HPDE6-E6E7 (cell line): ENCODE measurements around the gene SPAG9.

Experiments
- DNase-seq: peaks from one replicate; pipeline ENCODE4 v3.0.0; 2011; ENCODE audit warnings: missing footprints; ENCODE audit errors: extremely low spot score

The SPAG9 gene

GRCh38 chr17:50986989-50987660, 133.5 kb downstream of the SPAG9 start:
- DNase-seq, result no peak

GRCh38 chr17:50981279-50981678, 139.4 kb downstream of the SPAG9 start:
- DNase-seq, result no peak

- DNase-seq, result no peak
These were observed 141.1 kb downstream of the SPAG9 start for GRCh38 chr17:50979524-50979927.

GRCh38 chr17:50977487-50978159, 143.0 kb downstream of the SPAG9 start:
- no peak for DNase-seq

DNA sequence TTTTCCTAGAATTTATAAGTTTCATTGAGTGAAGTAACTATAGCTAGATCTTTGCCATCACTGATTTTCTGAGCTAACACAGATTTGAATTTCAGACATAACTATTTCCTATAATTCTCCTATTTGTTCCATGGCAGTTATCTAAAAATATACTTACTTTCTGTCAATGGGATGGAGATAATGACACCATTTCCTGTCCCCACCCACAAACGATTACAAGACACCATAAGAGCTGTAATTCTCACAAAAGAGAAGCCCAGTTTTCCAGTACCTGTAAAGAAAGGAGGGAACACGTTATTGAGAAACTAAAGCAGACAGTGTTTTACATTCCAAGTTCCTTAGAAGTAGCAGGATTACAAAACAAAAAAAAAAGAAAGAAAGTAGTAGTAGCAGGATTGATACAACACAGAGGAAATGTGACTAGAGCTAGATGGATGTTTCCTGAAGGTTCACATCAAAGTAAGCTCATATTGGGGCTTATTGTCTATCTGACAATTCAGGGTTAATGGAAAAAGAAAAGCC, 143.7 kb downstream of the SPAG9 start:
- DNase-seq, result no peak

DNA sequence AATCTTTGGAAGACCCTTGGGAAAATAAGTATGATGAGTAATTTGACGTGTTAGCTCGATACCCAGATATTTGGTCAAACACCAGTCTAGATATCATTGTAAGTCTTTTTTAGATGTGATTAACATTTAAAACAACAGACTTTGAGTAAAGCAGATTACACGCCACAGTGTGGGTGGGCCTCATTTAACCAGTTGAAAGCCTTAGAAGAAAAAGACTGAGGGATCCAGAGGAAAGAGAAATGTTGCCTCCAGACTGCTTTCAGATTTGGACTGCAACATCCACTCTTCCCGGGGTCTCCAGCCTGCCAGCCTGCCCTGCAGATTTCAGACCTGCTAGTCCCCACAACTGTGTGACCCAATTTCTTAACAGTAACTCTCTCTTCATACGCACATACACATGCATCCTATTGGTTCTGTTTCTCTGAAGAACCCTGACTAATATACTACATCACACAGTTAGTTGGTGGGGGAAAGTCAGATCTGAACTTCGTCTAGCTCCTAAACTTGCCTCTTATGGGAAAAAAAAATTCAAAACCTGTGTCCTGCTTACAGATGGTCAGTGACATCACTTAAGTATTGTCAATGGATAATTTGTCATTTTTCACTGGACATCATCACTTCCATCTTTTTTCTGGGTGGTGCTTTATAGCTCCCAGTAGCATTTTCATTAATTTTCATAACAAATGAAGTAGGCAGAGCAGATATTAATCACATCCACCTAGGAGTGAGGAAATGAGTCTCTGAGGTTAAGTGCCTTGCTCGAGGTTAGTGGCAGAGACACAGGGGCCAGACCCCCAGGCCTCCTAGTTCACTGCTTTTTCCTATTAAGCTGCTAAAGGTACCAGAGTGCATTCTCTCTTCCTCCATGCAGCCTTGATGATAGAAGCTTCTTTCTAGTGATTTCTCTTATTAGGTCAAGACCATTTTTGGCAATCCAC, 146.8 kb downstream of the SPAG9 start:
- DNase-seq, result no peak

DNA sequence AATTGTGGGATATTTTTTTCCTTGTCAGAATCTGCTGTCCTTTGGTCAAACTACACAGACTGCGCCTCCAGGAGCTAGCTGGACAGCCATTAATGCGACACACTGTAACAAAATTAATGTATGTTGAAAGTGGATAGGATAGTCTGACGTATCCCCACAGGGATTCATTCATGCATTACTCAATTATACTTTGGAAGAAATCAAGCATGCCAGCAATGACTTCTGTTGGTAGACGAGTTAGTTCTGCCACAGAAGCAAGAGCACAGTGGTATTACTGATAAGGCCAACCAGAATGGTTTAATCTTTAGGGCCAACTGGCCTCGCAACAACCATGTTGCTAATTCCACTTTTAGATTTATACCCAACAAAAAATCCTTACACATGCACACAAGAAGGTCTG, 148.1 kb downstream of the SPAG9 start:
- DNase-seq, result no peak

GRCh38 chr17:50967795-50968194, 152.9 kb downstream of the SPAG9 start:
- DNase-seq, result no peak

DNA sequence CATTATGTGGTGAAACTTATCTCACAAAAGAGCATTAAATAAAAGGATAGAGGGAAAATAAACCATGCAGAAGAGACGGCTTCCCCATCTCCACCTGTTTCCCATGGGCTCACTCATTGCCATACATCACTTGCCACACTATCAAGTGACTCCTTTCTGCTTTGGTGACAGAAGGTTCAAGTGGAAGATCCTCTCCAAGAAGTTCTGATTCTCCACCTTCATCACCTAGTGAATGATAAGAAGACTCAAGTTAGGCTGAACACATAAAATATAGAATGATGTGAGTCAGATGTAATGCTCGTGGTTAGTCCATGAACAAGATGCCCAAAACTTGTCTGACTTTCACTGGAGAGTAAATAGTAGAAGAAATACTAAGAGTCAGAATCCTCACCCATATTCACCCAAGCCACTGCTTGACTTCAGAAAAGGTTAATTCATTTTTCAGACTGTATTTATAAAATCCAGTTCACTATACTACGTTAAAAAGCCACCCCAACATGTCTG, 154.5 kb downstream of the SPAG9 start:
- no peak for DNase-seq

- no peak for DNase-seq
These were observed 157.5 kb downstream of the SPAG9 start for GRCh38 chr17:50963139-50963538.

DNA sequence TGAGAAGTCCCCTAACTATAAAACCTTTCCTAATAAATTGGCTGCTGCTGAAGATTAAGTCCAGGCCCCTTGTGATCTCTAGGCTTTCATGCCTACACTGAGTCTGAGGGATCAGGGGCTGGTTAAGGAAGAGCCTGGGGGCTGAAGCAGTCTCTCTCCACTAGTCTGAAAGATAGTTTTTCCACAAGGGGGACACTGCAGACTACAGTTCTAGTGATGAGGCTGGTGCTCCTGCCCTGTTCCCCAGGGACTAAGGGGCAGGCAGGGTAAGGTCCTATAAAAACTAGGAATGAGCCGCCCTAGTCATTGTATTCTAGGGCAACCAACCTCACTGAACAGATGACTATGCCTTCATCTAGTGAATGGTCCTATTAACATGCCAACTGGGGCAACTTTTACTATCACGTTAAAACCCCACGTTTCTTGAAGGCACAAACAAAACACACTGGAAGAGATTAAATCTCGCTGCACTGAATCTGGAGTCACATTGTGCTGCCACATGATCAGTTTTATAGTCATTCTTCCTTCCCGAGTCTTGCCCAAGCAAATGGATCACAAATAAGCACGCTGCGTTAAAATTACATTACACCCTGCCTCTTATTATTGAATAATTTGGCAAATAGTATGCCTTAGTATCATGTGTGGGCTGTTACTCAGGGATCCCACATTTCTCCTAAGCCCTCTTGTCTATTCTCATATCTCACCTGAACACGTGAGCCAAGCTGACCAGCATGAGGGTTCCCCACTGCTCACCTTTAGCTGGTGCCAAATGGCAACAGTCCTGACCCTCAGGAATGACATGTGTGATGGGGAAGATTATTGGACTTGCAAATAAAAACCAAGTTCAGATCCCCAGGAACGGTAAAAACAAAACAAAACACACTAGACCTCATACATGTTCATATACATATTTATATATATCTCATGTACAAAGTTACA, 159.1 kb downstream of the SPAG9 start:
- no peak for DNase-seq

DNA sequence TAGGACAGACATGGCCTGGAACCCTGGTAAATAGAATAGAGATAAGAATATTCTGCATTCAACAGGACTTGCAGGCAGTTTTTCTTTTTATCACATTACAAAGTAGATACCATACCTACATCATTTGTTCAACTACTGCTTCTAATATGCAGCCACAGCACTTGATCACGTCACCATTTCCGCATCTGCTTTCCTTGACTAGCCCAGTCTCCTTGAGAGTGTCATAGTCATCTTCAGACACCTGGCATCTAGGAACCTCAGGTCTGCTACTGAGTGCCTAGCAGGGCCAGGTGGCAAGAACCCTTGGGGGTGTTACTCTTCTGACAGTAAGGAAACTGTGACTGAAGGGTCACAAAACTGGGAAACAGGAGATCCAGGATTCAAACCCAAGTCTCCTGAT, 161.3 kb downstream of the SPAG9 start:
- DNase-seq, result no peak

DNA sequence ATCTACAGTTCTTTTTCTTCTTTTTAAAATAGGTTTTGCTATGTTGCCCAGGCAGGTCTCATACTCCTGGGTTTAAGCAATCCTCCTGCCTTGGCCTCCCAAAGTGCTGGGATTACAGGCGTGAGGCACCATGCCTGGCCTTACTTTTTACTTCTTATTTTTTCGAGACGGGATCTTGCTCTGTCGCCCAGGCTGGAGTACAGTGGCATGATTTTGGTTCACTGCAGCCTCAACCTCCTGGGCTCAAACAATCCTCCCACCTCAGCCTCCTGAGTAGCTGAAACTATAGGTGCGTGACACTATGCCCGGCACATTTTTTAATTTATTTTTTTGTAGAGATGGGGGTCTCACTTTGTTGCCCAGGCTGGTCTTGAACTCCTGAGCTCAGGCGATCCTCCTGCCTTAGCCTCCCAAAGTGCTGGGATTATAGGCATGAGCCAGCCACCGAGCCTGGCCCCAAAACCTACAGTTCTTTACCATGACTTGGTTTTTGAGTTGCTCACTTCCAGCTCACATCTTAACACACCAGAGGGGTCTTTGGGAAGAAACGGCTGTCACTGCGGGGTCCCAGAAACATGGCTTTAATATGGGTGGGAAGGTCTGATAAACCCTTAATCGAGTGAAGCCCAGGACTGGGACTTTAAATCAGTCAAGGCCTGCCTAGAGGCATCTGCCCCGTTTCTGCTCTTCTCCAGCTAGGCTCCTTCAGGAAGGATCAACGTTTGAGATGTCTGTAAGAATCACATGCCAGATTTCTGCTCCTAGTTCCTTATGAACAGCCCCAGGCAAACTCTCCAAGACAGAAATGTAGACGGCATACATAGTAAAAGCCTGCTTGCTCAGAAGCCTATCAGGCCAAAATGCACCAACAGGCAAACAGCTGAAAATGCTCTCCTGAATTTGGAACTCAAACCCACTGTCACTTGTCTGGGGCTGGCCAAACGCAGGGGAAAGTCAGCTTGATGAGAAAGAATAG, 162.8 kb downstream of the SPAG9 start:
- DNase-seq, result no peak

DNA sequence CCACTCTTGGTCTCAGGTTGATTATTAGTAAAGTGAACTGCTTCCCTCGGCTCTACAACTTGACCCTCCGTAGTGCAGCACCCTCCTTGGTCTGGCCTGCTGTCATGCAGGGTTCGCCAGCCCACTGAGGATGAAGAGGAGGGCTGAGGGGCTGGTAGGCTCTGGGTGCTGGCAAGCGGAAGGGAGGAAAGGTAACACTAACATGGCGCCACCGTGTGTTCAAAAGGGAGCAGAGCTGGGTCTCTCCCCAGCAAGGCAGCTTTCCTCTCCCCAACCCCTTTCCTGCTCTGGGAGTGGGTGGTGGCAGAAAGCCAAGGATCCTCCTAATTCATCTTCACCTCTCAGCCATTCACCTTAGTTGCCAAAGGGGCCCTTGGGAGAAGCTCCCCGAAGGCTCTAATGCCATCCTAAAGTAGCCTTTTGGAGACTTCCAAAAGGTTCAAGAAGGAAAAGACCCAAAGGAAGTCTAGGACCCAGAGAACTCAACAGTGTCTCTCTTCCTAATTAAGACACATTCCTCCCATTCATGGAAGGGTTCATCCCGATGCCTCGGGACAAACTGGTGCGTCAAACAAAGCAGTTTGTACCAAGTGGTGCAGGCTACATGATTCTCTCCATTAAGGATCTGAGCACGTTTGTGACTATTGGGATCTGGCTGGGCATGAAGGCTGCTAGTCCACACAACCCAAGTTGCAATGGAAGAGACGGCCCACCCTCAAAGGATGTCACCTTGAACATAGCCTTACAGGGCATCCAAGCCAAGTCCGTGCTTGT, 163.7 kb downstream of the SPAG9 start:
- no peak for DNase-seq

DNA sequence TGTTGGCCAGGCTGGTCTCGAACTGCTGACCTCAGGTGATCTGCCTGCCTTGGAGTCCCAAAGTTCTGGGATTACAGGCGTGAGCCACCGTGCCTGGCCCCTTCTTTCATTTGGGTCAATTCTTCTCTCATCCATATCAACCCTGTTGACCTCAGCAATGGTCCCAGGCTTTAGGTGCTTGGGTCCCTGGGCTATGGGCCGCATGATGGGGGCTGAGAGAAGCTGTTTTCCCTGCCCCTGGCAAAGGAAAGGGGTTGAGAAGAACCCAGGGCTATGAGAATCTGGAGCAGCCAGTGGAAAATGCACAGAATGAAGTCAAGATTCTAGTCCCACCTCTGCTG, 164.3 kb downstream of the SPAG9 start:
- DNase-seq, result no peak

DNA sequence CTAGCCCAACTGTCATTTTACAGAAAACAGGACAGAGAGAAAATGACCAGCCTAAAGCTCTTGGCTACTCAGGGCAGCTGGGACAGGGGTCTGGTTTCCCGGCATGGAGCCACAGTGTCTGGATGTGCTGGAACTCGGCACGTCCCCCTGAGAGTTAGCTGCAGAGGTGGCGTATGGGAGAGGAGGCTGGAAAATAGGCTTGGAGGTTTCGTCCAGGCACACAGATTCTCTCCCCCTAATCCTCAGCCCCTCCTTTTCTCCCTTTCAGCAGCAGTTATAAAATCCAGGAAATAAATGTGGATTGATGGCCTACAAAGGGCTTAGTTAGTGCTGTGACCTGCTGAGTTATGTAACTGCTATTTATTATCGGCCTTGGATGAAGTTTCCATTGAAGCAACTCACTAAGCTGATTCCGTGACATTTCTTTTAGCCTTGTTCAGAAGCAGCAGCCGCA, 165.0 kb downstream of the SPAG9 start:
- no peak for DNase-seq

DNA sequence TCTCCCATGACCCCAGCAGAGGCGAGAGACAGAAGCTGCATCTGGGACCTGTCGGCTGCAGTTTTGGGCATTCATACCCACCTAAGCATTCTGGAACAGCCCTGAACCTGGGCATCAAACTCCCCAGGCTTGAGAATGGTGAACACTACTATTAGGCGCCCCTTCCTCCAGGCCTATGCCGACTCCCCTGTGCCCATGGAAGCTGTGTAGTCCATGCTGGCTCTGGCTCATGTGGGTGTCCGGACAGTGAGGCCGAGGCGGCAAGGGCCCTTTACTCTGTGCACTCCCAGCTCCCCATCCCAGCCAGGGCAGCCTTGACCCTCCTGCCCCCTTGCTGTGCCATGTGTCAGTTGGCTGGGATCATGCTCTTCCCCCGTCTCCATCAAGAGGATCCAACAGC, 165.5 kb downstream of the SPAG9 start:
- no peak for DNase-seq

GRCh38 chr17:50954641-50955121, 166.0 kb downstream of the SPAG9 start:
- no peak for DNase-seq
